Astrocyte of the hippocampus (primary cell): ENCODE results near the gene PCDHGA5.
A peak's percentile ranks its signal among the peaks of the same experiment; 100 is the strongest.
"Not testable (repeated sequence)": the region's sequence is repeated elsewhere in the genome, so short reads cannot be mapped to it uniquely, and the experiment has no call there.

Source experiments
- DNase-seq: peaks from one replicate; pipeline ENCODE4 v3.0.0; 2011; ENCODE audit warnings: low read depth, low spot score

PCDHGA5 gene

GRCh38 chr5:141363952-141364660 is at the start of gene PCDHGA5:
Gene PCDHGA5 (plus strand): TSS chr5:141364162. CDS start chr5:141364331, 169 bp downstream.
- peak; percentile 20 for DNase-seq

- not testable (repeated sequence) for DNase-seq
Observed at GRCh38 chr5:141316963-141317362, 47.0 kb upstream of the PCDHGA5 start.

- DNase-seq, result no peak
Observed at GRCh38 chr5:141319202-141319601, 44.8 kb upstream of the PCDHGA5 start.

- DNase-seq, result no peak
Observed at GRCh38 chr5:141319699-141320098, 44.3 kb upstream of the PCDHGA5 start.

- peak; percentile 98 for DNase-seq
Observed at GRCh38 chr5:141320225-141321169, 43.5 kb upstream of the PCDHGA5 start, which contains the start of gene TAF7. Gene TAF7 (minus strand): TSS chr5:141320784. CDS start chr5:141320044, 740 bp downstream.

- DNase-seq, result no peak
Observed at GRCh38 chr5:141322261-141322660, 41.7 kb upstream of the PCDHGA5 start.

GRCh38 chr5:141326088-141326854 is 37.7 kb upstream of the PCDHGA5 start:
- peak; percentile 83 for DNase-seq

GRCh38 chr5:141328231-141328630 is 35.7 kb upstream of the PCDHGA5 start:
- DNase-seq, result no peak

GRCh38 chr5:141330299-141331080 is 33.5 kb upstream of the PCDHGA5 start, which contains the start of gene PCDHGA1:
Gene PCDHGA1 (plus strand): TSS chr5:141330514.
- peak; percentile 37 for DNase-seq

- not testable (repeated sequence) for DNase-seq
Observed at GRCh38 chr5:141332571-141332970, 31.4 kb upstream of the PCDHGA5 start.

- DNase-seq, result peak; percentile 41
Observed at GRCh38 chr5:141338538-141339306, 25.2 kb upstream of the PCDHGA5 start, which contains the start of gene PCDHGA2. Gene PCDHGA2 (plus strand): TSS chr5:141338760.

GRCh38 chr5:141340781-141341354 is 23.1 kb upstream of the PCDHGA5 start:
- DNase-seq, result not testable (repeated sequence)

GRCh38 chr5:141342773-141343172 is 21.2 kb upstream of the PCDHGA5 start:
- no peak for DNase-seq

GRCh38 chr5:141343242-141343952 is 20.6 kb upstream of the PCDHGA5 start, which contains the start of gene PCDHGA3:
Gene PCDHGA3 (plus strand): TSS chr5:141343829. CDS start chr5:141344034, 205 bp downstream.
- peak; percentile 38 for DNase-seq

- no peak for DNase-seq
Observed at GRCh38 chr5:141343953-141344463, 20.0 kb upstream of the PCDHGA5 start.

- DNase-seq, result no peak
Observed at GRCh38 chr5:141345327-141345726, 18.6 kb upstream of the PCDHGA5 start.

GRCh38 chr5:141346017-141346416 is 17.9 kb upstream of the PCDHGA5 start:
- not testable (repeated sequence) for DNase-seq

GRCh38 chr5:141349917-141350619 is 13.9 kb upstream of the PCDHGA5 start, which contains the start of gene PCDHGB1:
Gene PCDHGB1 (plus strand): TSS chr5:141350099. CDS start chr5:141350261, 162 bp downstream.
- DNase-seq, result peak; percentile 45
